CD4-positive, alpha-beta memory T cell (primary cell): Measurements from ENCODE around the gene PALLD. TPM values are rescaled to one million over a fixed set of nuclear protein-coding genes. Genes with fewer than 3 reads are reported as not detected.

Source experiments
- CTCF ChIA-PET: fragments of 350-600 bp; sonication (Branson Sonifier 250); formaldehyde crosslinking; loops from one replicate; lab custom pipeline; 2021; ENCODE audit warnings: inconsistent platforms; ENCODE audit not compliant: partially characterized antibody; lab: Charles Lee
- POLR2A ChIA-PET: fragments of 350-600 bp; sonication (Branson Sonifier 250); formaldehyde crosslinking; loops from one replicate; lab custom pipeline; 2021; ENCODE audit not compliant: partially characterized antibody; lab: Charles Lee
- DNase-seq, 5 donors: peaks; one replicate each; pipeline versions ENCODE4 v3.0.0 to v3.0.0-alpha.2; 2020 to 2022; ENCODE audit warnings: mixed read lengths in 1 of 5
- H3K27ac ChIP-seq: one replicate; pipeline ENCODE4 v1.7.0; 2013; ENCODE audit warnings: low read depth, low read length
- H3K27me3 ChIP-seq: 2 replicates; pipeline ENCODE4 v1.7.0; 2013; ENCODE audit warnings: mild to moderate bottlenecking, low read length, moderate library complexity; ENCODE audit not compliant: insufficient read depth
- H3K36me3 ChIP-seq: 2 replicates; pipeline ENCODE4 v1.7.0; 2013; ENCODE audit warnings: mild to moderate bottlenecking, low read length, moderate library complexity; ENCODE audit not compliant: insufficient read depth
- H3K4me1 ChIP-seq: 2 replicates; pipeline ENCODE4 v1.7.0; 2013; ENCODE audit warnings: mild to moderate bottlenecking, low read length, moderate library complexity; ENCODE audit not compliant: insufficient read depth
- H3K4me3 ChIP-seq, 2 donors: one replicate each; pipeline ENCODE4 v1.7.0; 2013; ENCODE audit warnings: low read length in 2 of 2, mild to moderate bottlenecking in 1 of 2
- H3K9me3 ChIP-seq, 2 donors: one replicate each; pipeline ENCODE4 v1.7.0; 2013; ENCODE audit warnings: low read length in 2 of 2, control low read depth in 1 of 2; ENCODE audit not compliant: control insufficient read depth in 1 of 2
- H3K27ac Mint-ChIP-seq, 7 donors: one replicate each; pipeline ENCODE4 v1.8.0; 2020 to 2021; ENCODE audit warnings: mixed read lengths in 7 of 7, mild to moderate bottlenecking in 6 of 7, inconsistent platforms in 3 of 7, moderate library complexity in 3 of 7
- H3K27me3 Mint-ChIP-seq, 2 donors: one replicate each; pipeline ENCODE4 v1.8.0; 2020 to 2021; ENCODE audit warnings: mixed read lengths in 2 of 2
- H3K36me3 Mint-ChIP-seq, 2 donors: one replicate each; pipeline ENCODE4 v1.8.0; 2020 to 2021; ENCODE audit warnings: mixed read lengths in 2 of 2, inconsistent platforms in 1 of 2, mild to moderate bottlenecking in 1 of 2
- H3K4me1 Mint-ChIP-seq, 4 donors: one replicate each; pipeline ENCODE4 v1.8.0; 2020 to 2021; ENCODE audit warnings: mixed read lengths in 4 of 4, mild to moderate bottlenecking in 1 of 4
- H3K4me3 Mint-ChIP-seq, 8 donors: one replicate each; pipeline ENCODE4 v1.8.0; 2020 to 2021; ENCODE audit warnings: mixed read lengths in 8 of 8, mild to moderate bottlenecking in 7 of 8, moderate library complexity in 6 of 8, inconsistent platforms in 3 of 8
- H3K9me3 Mint-ChIP-seq, 8 donors: one replicate each; pipeline ENCODE4 v1.8.0; 2020 to 2021; ENCODE audit warnings: mixed read lengths in 8 of 8, mild to moderate bottlenecking in 5 of 8, inconsistent platforms in 3 of 8, moderate library complexity in 1 of 8
- intact Hi-C: fragments of 100-400 bp; cut with micrococcal nuclease; formaldehyde crosslinking; loops from one replicate; pipeline ENCODE4 v1.15.1; 2023
- polyA plus RNA-seq, 2 donors: library from polyadenylated mRNA; unstranded; fragments of 300-500 nt; fragmentation: Illumina TruSeq; gene quantifications; one replicate each; pipeline ENCODE4 v1.2.3, GENCODE V29; 2021
- total RNA-seq, 2 experiments: library from RNA; stranded (reverse); gene quantifications; one replicate each; pipeline ENCODE4 v1.2.3, GENCODE V29; 2021

The PALLD gene
- total and polyA plus RNA-seq, 4 experiments from 2014 or later: 0.55 to 1.4 (median 1.0) TPM; not detected in 1

- Mint-ChIP-seq H3K9me3 (no peaks in the 10 kb centered on the region), H3K36me3 (no peaks in the 10 kb centered on the region), H3K4me1 (no peaks in the 10 kb centered on the region), H3K27ac (no peak overlapping the region), H3K27me3 (peaks cover 5 to 16% of the 10 kb centered on the region in 2 donors), H3K4me3 (no peak overlapping the region)
- Histone ChIP-seq H3K4me1 (no peaks in the 10 kb centered on the region), H3K9me3 (no peaks in the 10 kb centered on the region), H3K27ac (no peak overlapping the region), H3K36me3 (no peaks in the 10 kb centered on the region), H3K27me3 (no peaks in the 10 kb centered on the region), H3K4me3 (no peak overlapping the region)
- intact Hi-C loops: no loop called here
- ChIA-PET POLR2A (no interaction called here), CTCF (no interaction called here)
- DNase-seq: no peak
Measured at GRCh38 chr4:168741281-168742173, 244.7 kb downstream of the PALLD start.

- Mint-ChIP-seq H3K4me1 (no peaks in the 10 kb centered on the region), H3K27ac (no peak overlapping the region), H3K9me3 (no peaks in the 10 kb centered on the region), H3K27me3 (peaks cover 7 to 16% of the 10 kb centered on the region in 2 donors), H3K36me3 (no peaks in the 10 kb centered on the region), H3K4me3 (no peak overlapping the region)
- H3K4me1 ChIP-seq: no peaks in the 10 kb centered on the region
- ChIA-PET POLR2A (no interaction called here), CTCF (no interaction called here)
- no peaks in the 10 kb centered on the region for H3K9me3 ChIP-seq
- no peak for DNase-seq
- no peaks in the 10 kb centered on the region for H3K27me3 ChIP-seq
- H3K27ac ChIP-seq: no peak overlapping the region
- no peak overlapping the region for H3K4me3 ChIP-seq
- intact Hi-C loops: no loop called here
- H3K36me3 ChIP-seq: no peaks in the 10 kb centered on the region
Measured at GRCh38 chr4:168743131-168743530, 246.3 kb downstream of the PALLD start.

- Histone ChIP-seq H3K4me3 (no peak overlapping the region), H3K27ac (no peak overlapping the region), H3K27me3 (no peaks in the 10 kb centered on the region), H3K9me3 (no peaks in the 10 kb centered on the region), H3K4me1 (no peaks in the 10 kb centered on the region), H3K36me3 (no peaks in the 10 kb centered on the region)
- Mint-ChIP-seq H3K9me3 (no peaks in the 10 kb centered on the region), H3K27ac (no peak overlapping the region), H3K4me1 (no peaks in the 10 kb centered on the region), H3K36me3 (no peaks in the 10 kb centered on the region), H3K4me3 (no peak overlapping the region), H3K27me3 (peaks cover 7 to 16% of the 10 kb centered on the region in 2 donors)
- intact Hi-C loops: no loop called here
- POLR2A ChIA-PET: no interaction called here
- CTCF ChIA-PET: no interaction called here
- DNase-seq: no peak
Measured at GRCh38 chr4:168743601-168744000, 246.7 kb downstream of the PALLD start.

DNA sequence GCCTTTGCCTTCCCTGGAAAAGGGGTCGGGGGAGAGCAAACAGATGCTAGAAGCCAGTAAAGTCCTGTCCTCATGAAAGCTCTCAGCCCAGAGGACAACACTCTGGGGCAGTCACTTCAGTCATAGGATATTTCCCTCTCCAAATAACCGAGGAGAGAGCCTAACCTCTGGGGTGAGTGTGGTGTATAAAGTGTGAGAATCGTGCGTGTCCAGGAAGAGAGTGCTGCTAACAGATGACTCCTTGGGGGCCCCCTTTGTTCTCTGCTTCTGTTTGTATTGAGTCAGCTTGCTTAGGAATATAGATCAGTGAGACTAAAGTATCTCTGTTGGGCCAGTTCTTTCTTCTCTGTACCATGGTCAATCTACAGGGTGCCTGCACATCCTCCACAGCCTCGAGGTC lies 247.2 kb downstream of the PALLD start:
- no peaks in the 10 kb centered on the region for H3K9me3 Mint-ChIP-seq
- no peak overlapping the region for H3K27ac ChIP-seq
- no peaks in the 10 kb centered on the region for H3K36me3 ChIP-seq
- no peaks in the 10 kb centered on the region for H3K9me3 ChIP-seq
- no peaks in the 10 kb centered on the region for H3K4me1 ChIP-seq
- no peak overlapping the region for H3K4me3 ChIP-seq
- H3K4me1 Mint-ChIP-seq: no peaks in the 10 kb centered on the region
- intact Hi-C loops: no loop called here
- CTCF ChIA-PET: no interaction called here
- H3K27me3 ChIP-seq: no peaks in the 10 kb centered on the region
- peaks cover 7 to 14% of the 10 kb centered on the region in 2 donors for H3K27me3 Mint-ChIP-seq
- DNase-seq: no peak
- H3K36me3 Mint-ChIP-seq: no peaks in the 10 kb centered on the region
- no peak overlapping the region for H3K27ac Mint-ChIP-seq
- no peak overlapping the region for H3K4me3 Mint-ChIP-seq
- POLR2A ChIA-PET: no interaction called here

GRCh38 chr4:168748807-168749206 lies 252.0 kb downstream of the PALLD start:
- Histone ChIP-seq H3K4me1 (no peaks in the 10 kb centered on the region), H3K4me3 (no peak overlapping the region), H3K27me3 (no peaks in the 10 kb centered on the region), H3K27ac (no peak overlapping the region), H3K36me3 (no peaks in the 10 kb centered on the region), H3K9me3 (no peaks in the 10 kb centered on the region)
- peaks cover 0 to 2% (median 0%) of the 10 kb centered on the region in 8 donors for H3K9me3 Mint-ChIP-seq
- POLR2A ChIA-PET: no interaction called here
- DNase-seq: no peak
- CTCF ChIA-PET: no interaction called here
- no peaks in the 10 kb centered on the region for H3K4me1 Mint-ChIP-seq
- H3K27me3 Mint-ChIP-seq: peaks cover 6% of the 10 kb centered on the region in 2 donors
- intact Hi-C loops: no loop called here
- H3K36me3 Mint-ChIP-seq: no peaks in the 10 kb centered on the region
- H3K4me3 Mint-ChIP-seq: no peak overlapping the region
- no peak overlapping the region for H3K27ac Mint-ChIP-seq

GRCh38 chr4:168751263-168752225 lies 254.7 kb downstream of the PALLD start:
- no peak for DNase-seq
- Histone ChIP-seq H3K36me3 (no peaks in the 10 kb centered on the region), H3K9me3 (no peaks in the 10 kb centered on the region), H3K27me3 (no peaks in the 10 kb centered on the region), H3K4me1 (no peaks in the 10 kb centered on the region), H3K4me3 (no peak overlapping the region), H3K27ac (no peak overlapping the region)
- CTCF ChIA-PET: no interaction called here
- no peaks in the 10 kb centered on the region for H3K4me1 Mint-ChIP-seq
- no peak overlapping the region for H3K27ac Mint-ChIP-seq
- peaks cover 0 to 3% (median 0%) of the 10 kb centered on the region in 8 donors for H3K9me3 Mint-ChIP-seq
- no peak overlapping the region for H3K4me3 Mint-ChIP-seq
- intact Hi-C loops: no loop called here
- POLR2A ChIA-PET: no interaction called here
- H3K36me3 Mint-ChIP-seq: no peaks in the 10 kb centered on the region
- H3K27me3 Mint-ChIP-seq: peaks cover 0 to 6% of the 10 kb centered on the region in 2 donors
